SK-N-SH (cell line): ENCODE measurements around the gene SHISA4. TPM values are rescaled to one million over a fixed set of nuclear protein-coding genes. Genes with fewer than 3 reads are reported as not detected.

Experiments used
- CHD2 ChIP-seq: fragments of 150-350 bp; IDR thresholded peaks from 2 replicates; pipeline ENCODE4 v1.6.1; 2018; ENCODE audit warnings: low read length; ENCODE audit not compliant: partially characterized antibody
- CTCF ChIP-seq: fragments of 200-600 bp; sonication (generic); IDR thresholded peaks from 2 replicates; pipeline ENCODE4 v1.6.1; 2017; ENCODE audit warnings: antibody characterized with exemption, mild to moderate bottlenecking, moderate library complexity
- ELF1 ChIP-seq: IDR thresholded peaks from 2 replicates; pipeline ENCODE4 v1.4.0; 2012
- EP300 ChIP-seq, 2 experiments: IDR thresholded peaks; 2 replicates each; pipeline versions ENCODE4 v1.4.0 to v1.6.1; 2012; ENCODE audit warnings: borderline replicate concordance in 1 of 2, low read depth in 1 of 2, low read length in 1 of 2
- EZH2phosphoT487 ChIP-seq: fragments of 200-600 bp; sonication (generic); IDR thresholded peaks from 2 replicates; pipeline ENCODE4 v1.6.1; 2017; ENCODE audit warnings: low read depth, mixed run types, mild to moderate bottlenecking, antibody characterized with exemption, moderate library complexity, borderline replicate concordance
- FOXJ3 ChIP-seq: sonication (generic); formaldehyde crosslinking; IDR thresholded peaks from 2 replicates; pipeline ENCODE4 v1.5.1; 2020; ENCODE audit warnings: mild to moderate bottlenecking, missing genetic modification reagents
- GABPA ChIP-seq: IDR thresholded peaks from 2 replicates; pipeline ENCODE4 v1.4.0; 2012; ENCODE audit warnings: low read depth, mild to moderate bottlenecking
- IRF3 ChIP-seq: fragments of 150-350 bp; IDR thresholded peaks from 2 replicates; pipeline ENCODE4 v1.6.1; 2016; ENCODE audit warnings: mild to moderate bottlenecking, low read depth, low read length
- MAX ChIP-seq: IDR thresholded peaks from 2 replicates; pipeline ENCODE4 v1.4.0; 2012; ENCODE audit warnings: low read depth
- MXI1 ChIP-seq: IDR thresholded peaks from 2 replicates; pipeline ENCODE4 v1.6.1; 2012; ENCODE audit warnings: mild to moderate bottlenecking, low read depth, low read length, improper control_type of control experiment
- NFIC ChIP-seq: IDR thresholded peaks from 2 replicates; pipeline ENCODE4 v1.4.0; 2012; ENCODE audit warnings: borderline replicate concordance
- NRF1 ChIP-seq: IDR thresholded peaks from 2 replicates; pipeline ENCODE4 v1.6.1; 2012; ENCODE audit warnings: low read depth, mild to moderate bottlenecking, low read length
- PBX3 ChIP-seq: IDR thresholded peaks from 2 replicates; pipeline ENCODE4; 2012
- POLR2AphosphoS5 ChIP-seq: IDR thresholded peaks from 2 replicates; pipeline ENCODE4 v1.6.1; 2012; ENCODE audit warnings: low read depth, low read length
- RAD21 ChIP-seq: IDR thresholded peaks from 2 replicates; pipeline ENCODE4 v1.6.1; 2012; ENCODE audit warnings: mild to moderate bottlenecking, low read length
- RCOR1 ChIP-seq: fragments of 150-350 bp; IDR thresholded peaks from 2 replicates; pipeline ENCODE4 v1.6.1; 2017; ENCODE audit warnings: antibody characterized with exemption, low read length
- RFX5 ChIP-seq: IDR thresholded peaks from 2 replicates; pipeline ENCODE4 v1.6.1; 2012; ENCODE audit warnings: mild to moderate bottlenecking, improper control_type of control experiment, low read length
- RXRA ChIP-seq: IDR thresholded peaks from 2 replicates; pipeline ENCODE4 v1.4.0; 2012; ENCODE audit warnings: low read depth, mild to moderate bottlenecking, borderline replicate concordance
- SIN3A ChIP-seq: IDR thresholded peaks from 2 replicates; pipeline ENCODE4 v1.6.1; 2012; ENCODE audit warnings: low read depth, mild to moderate bottlenecking, low read length, moderate library complexity, borderline replicate concordance
- SMC3 ChIP-seq: IDR thresholded peaks from 2 replicates; pipeline ENCODE4 v1.6.1; 2012; ENCODE audit warnings: low read depth, low read length, improper control_type of control experiment
- TCF12 ChIP-seq: IDR thresholded peaks from 2 replicates; pipeline ENCODE4 v1.4.0; 2012
- USF1 ChIP-seq: IDR thresholded peaks from 2 replicates; pipeline ENCODE4 v1.4.0; 2012; ENCODE audit warnings: low read depth, borderline replicate concordance
- YY1 ChIP-seq: IDR thresholded peaks from 2 replicates; pipeline ENCODE4 v1.4.0; 2012; ENCODE audit warnings: low read depth, mild to moderate bottlenecking
- polyA plus RNA-seq, 3 experiments: library from polyadenylated mRNA; depleted of rRNA; stranded (reverse); fragments of >200 nt; gene quantifications; 2 replicates each; pipeline ENCODE4 v1.2.3, GENCODE V29; 2012

Gene SHISA4
- polyA plus RNA-seq, 1 of the 3 experiments (the other 2 are of a cell fraction): 42.1 TPM

GRCh38 chr1:201850053-201850397 is 38.7 kb upstream of the SHISA4 start (continued):
- no peak for TF ChIP-seq CHD2
- TF ChIP-seq MXI1: no peak
- no peak for TF ChIP-seq FOXJ3
- peak; percentile 68; the same call in 1 of the 2 replicates for TF ChIP-seq MAX
- TF ChIP-seq TCF12: peak; percentile 74
- no peak for TF ChIP-seq RFX5
- TF ChIP-seq PBX3: peak; percentile 52
- no peak for TF ChIP-seq CTCF
- peak; percentile 41; the same call in 1 of the 2 replicates for TF ChIP-seq RXRA
- TF ChIP-seq NFIC: peak; percentile 83
- no peak for TF ChIP-seq NRF1
- TF ChIP-seq SIN3A: 0 out of 2 replicates have a peak, but pooled peaks have one; percentile 42
- TF ChIP-seq EZH2phosphoT487: no peak
- TF ChIP-seq YY1: 0 out of 2 replicates have a peak, but pooled peaks have one; percentile 27
- TF ChIP-seq EP300 (IDR thresholded peaks at IDR 0.05; ENCODE audit: borderline replicate concordance in 1 of 2, low read depth in 1 of 2, low read length in 1 of 2): peak in 1 of 2 experiments; percentile 66; a peak in 2 of 4 replicates
- no peak for TF ChIP-seq RAD21
- TF ChIP-seq IRF3: no peak
- no peak; the same call in 1 of the 2 replicates for TF ChIP-seq POLR2AphosphoS5
- TF ChIP-seq RCOR1: no peak
- TF ChIP-seq USF1: no peak
- no peak for TF ChIP-seq GABPA
- TF ChIP-seq SMC3: no peak
- TF ChIP-seq ELF1: no peak
